ENCODE results near the gene PCSK6.

Gene PCSK6

GRCh38 chr15:101483462-101483861 lies 6.0 kb downstream of the PCSK6 start:
- Histone ChIP-seq H3K27ac (replicated peaks) (no peak overlapping the region), H3K27me3 (ENCODE audit: insufficient read depth, poor library complexity, severe bottlenecking) (no peaks in the 10 kb centered on the region), H3K4me3 (replicated peaks; ENCODE audit: insufficient read depth, low read length) (no peak overlapping the region)
- TF ChIP-seq, protein P1, sequence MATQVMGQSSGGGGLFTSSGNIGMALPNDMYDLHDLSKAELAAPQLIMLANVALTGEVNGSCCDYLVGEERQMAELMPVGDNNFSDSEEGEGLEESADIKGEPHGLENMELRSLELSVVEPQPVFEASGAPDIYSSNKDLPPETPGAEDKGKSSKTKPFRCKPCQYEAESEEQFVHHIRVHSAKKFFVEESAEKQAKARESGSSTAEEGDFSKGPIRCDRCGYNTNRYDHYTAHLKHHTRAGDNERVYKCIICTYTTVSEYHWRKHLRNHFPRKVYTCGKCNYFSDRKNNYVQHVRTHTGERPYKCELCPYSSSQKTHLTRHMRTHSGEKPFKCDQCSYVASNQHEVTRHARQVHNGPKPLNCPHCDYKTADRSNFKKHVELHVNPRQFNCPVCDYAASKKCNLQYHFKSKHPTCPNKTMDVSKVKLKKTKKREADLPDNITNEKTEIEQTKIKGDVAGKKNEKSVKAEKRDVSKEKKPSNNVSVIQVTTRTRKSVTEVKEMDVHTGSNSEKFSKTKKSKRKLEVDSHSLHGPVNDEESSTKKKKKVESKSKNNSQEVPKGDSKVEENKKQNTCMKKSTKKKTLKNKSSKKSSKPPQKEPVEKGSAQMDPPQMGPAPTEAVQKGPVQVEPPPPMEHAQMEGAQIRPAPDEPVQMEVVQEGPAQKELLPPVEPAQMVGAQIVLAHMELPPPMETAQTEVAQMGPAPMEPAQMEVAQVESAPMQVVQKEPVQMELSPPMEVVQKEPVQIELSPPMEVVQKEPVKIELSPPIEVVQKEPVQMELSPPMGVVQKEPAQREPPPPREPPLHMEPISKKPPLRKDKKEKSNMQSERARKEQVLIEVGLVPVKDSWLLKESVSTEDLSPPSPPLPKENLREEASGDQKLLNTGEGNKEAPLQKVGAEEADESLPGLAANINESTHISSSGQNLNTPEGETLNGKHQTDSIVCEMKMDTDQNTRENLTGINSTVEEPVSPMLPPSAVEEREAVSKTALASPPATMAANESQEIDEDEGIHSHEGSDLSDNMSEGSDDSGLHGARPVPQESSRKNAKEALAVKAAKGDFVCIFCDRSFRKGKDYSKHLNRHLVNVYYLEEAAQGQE (IDR thresholded peaks at IDR 0.05; ENCODE audit: insufficient replicate concordance, low read depth): no peak
- TF ChIP-seq SPI1 (IDR thresholded peaks at IDR 0.05; ENCODE audit: borderline replicate concordance, low read depth): no peak
- TF ChIP-seq, protein P2, sequence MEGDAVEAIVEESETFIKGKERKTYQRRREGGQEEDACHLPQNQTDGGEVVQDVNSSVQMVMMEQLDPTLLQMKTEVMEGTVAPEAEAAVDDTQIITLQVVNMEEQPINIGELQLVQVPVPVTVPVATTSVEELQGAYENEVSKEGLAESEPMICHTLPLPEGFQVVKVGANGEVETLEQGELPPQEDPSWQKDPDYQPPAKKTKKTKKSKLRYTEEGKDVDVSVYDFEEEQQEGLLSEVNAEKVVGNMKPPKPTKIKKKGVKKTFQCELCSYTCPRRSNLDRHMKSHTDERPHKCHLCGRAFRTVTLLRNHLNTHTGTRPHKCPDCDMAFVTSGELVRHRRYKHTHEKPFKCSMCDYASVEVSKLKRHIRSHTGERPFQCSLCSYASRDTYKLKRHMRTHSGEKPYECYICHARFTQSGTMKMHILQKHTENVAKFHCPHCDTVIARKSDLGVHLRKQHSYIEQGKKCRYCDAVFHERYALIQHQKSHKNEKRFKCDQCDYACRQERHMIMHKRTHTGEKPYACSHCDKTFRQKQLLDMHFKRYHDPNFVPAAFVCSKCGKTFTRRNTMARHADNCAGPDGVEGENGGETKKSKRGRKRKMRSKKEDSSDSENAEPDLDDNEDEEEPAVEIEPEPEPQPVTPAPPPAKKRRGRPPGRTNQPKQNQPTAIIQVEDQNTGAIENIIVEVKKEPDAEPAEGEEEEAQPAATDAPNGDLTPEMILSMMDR (IDR thresholded peaks at IDR 0.05; ENCODE audit: insufficient read depth, low read length): no peak
- no peak for TF ChIP-seq POLR2AphosphoS5 (IDR thresholded peaks at IDR 0.05; ENCODE audit: low read depth)
- no peak for TF ChIP-seq GABPA (IDR thresholded peaks at IDR 0.05; ENCODE audit: low read depth)
- no peak for DNase-seq (ENCODE audit: low read depth in 1 of 2, low spot score in 1 of 2)

- no peak overlapping the region for H3K4me3 ChIP-seq (replicated peaks; ENCODE audit: insufficient read depth, low read length)
- H3K27me3 ChIP-seq (ENCODE audit: insufficient read depth, poor library complexity, severe bottlenecking): no peaks in the 10 kb centered on the region
- no peak for DNase-seq (ENCODE audit: low read depth in 1 of 2, low spot score in 1 of 2)
- H3K27ac ChIP-seq (replicated peaks): no peak overlapping the region
- TF ChIP-seq, protein P1 (IDR thresholded peaks at IDR 0.05; ENCODE audit: insufficient replicate concordance, low read depth): no peak
- TF ChIP-seq, protein P2 (IDR thresholded peaks at IDR 0.05; ENCODE audit: insufficient read depth, low read length): no peak
- TF ChIP-seq GABPA (IDR thresholded peaks at IDR 0.05; ENCODE audit: low read depth) (no peak), POLR2AphosphoS5 (IDR thresholded peaks at IDR 0.05; ENCODE audit: low read depth) (no peak), SPI1 (IDR thresholded peaks at IDR 0.05; ENCODE audit: borderline replicate concordance, low read depth) (no peak)
Observed at GRCh38 chr15:101482526-101483371, 6.8 kb downstream of the PCSK6 start.

DNA sequence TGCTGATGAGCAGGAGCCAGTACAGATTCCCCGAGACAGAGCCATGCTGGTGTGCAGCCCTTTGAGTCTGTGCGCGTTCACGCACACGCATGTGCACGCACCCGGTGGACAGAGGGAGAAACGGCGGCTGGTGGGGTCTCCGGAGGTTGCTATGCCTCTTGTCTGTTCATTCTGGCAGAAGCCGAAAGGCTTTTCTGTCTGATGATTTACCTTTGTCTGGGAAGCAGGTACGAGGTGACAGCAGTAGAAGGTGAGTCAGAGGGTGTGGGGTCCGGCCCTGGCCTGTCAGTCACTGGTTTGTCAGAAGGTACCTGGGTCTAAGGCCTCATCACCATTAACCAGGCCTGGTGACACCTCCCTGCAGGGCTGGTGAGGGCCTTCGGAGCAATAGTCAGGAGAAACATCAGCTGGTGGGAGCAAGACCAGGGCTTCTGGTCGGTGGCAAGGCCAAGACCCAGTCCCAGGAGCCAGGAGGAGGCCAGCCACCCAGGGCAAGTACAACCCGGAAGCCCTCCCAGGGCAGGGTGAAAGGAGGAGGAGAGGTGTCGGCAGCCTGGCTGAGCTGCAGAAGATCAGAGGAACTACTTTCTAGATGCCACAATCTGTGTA lies 7.5 kb downstream of the PCSK6 start:
- H3K4me3 ChIP-seq (replicated peaks; ENCODE audit: insufficient read depth, low read length): no peak overlapping the region
- no peak overlapping the region for H3K27ac ChIP-seq (replicated peaks)
- DNase-seq (ENCODE audit: low read depth in 1 of 2, low spot score in 1 of 2): no peak
- TF ChIP-seq, protein P1 (IDR thresholded peaks at IDR 0.05; ENCODE audit: insufficient replicate concordance, low read depth): no peak
- H3K27me3 ChIP-seq (ENCODE audit: insufficient read depth, poor library complexity, severe bottlenecking): no peaks in the 10 kb centered on the region

Data from HL-60 (cell line).